ENCODE data around the gene CXCL17.

GRCh38 chr19:42388851-42389489, 53.8 kb downstream of the CXCL17 start:
- TF ChIP-seq GATA3 (IDR thresholded peaks at IDR 0.05; ENCODE audit: low read depth, low read length) (no peak), GATA2 (IDR thresholded peaks at IDR 0.05; ENCODE audit: low read depth, low read length) (no peak)

Data from SH-SY5Y (cell line).